GM04504 (cell line): ENCODE data around the gene OR52J3.

Source experiments
- DNase-seq: peaks from one replicate; pipeline ENCODE4 v3.0.0-alpha.2; 2012; ENCODE audit warnings: low read depth

The OR52J3 gene

DNA sequence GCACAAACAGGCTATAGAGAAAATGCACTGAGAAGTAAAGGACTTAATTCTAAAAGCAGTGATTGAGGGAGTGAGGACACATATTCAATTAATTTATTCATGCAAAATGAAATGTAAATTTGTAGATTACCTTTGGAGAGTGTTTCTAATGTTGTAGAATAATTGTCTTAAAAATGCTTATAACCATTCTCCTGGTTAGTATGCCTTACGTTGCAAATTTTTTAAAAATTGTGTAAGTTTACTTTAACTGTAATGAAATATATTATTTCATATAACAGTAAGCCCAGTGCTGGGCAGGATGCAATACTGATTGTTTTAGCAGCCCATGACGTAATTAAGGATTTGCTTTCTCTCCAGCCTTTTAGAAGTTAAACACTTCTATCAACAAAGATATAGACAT lies 49.7 kb downstream of the OR52J3 start:
- DNase-seq = no peak
